Transverse colon (tissue), 4 donors: Measurements from ENCODE around the gene KIAA2012. TPM values are rescaled to one million over a fixed set of nuclear protein-coding genes. Genes with fewer than 3 reads are reported as not detected.

Experiments
- DNase-seq: peaks from one replicate; pipeline ENCODE4 v3.0.0-alpha.2; 2019
- H3K27ac ChIP-seq, 4 donors: fragments of 200-600 bp; sonication (generic); 2 replicates each; pipeline ENCODE4 v1.5.1; 2016 to 2018; ENCODE audit warnings: inconsistent platforms in 4 of 4
- H3K27me3 ChIP-seq: fragments of 200-600 bp; sonication (generic); 2 replicates; pipeline ENCODE4 v1.5.1; 2017; ENCODE audit warnings: inconsistent platforms
- H3K36me3 ChIP-seq, 4 donors: fragments of 200-600 bp; sonication (generic); 2 replicates each; pipeline ENCODE4 v1.5.1; 2017 to 2019; ENCODE audit warnings: inconsistent platforms in 4 of 4
- H3K4me1 ChIP-seq, 4 donors: fragments of 200-600 bp; sonication (generic); 2 replicates each; pipeline ENCODE4 v1.5.1; 2017 to 2020; ENCODE audit warnings: inconsistent platforms in 4 of 4
- H3K4me3 ChIP-seq, 4 donors: fragments of 200-600 bp; sonication (generic); 1 replicate in 1 of 4; 2 replicates in 3 of 4; pipeline versions ENCODE4 v1.5.1 to v1.6.1; 2017 to 2019; ENCODE audit warnings: inconsistent platforms in 4 of 4
- H3K9me3 ChIP-seq, 2 donors: fragments of 200-600 bp; sonication (generic); 2 replicates each; pipeline ENCODE4 v1.5.1; 2017 to 2019; ENCODE audit warnings: inconsistent platforms in 2 of 2
- EP300 ChIP-seq: sonication (generic); formaldehyde crosslinking; IDR thresholded peaks from one replicate; pipeline ENCODE4 v1.6.1; 2017; ENCODE audit warnings: antibody characterized with exemption, low read depth
- POLR2A ChIP-seq: fragments of 450-650 bp; IDR thresholded peaks from one replicate; pipeline ENCODE4 v1.6.1; 2016; ENCODE audit warnings: antibody characterized with exemption, mild to moderate bottlenecking, moderate library complexity
- POLR2AphosphoS5 ChIP-seq, 3 donors: sonication (generic); formaldehyde crosslinking; IDR thresholded peaks; one replicate each; pipeline ENCODE4 v1.6.1; 2016; ENCODE audit warnings: antibody characterized with exemption in 3 of 3
- WGBS, 2 donors: methylation state at CpG; one replicate each; pipeline ENCODE4 v1.1.5; 2018; ENCODE audit warnings: low coverage in 1 of 2; 5-methylcytosine and 5-hydroxymethylcytosine counted together
- in situ Hi-C, 4 donors: fragments of 200-750 bp; cut with MboI; loops; one replicate each; pipeline versions ENCODE4 v1.15.0 to v1.15.1; 2017; ENCODE audit warnings: low sequenced_read_pairs in 3 of 4, low pct_ligation_motif_present in 1 of 4, low pct_unique_long_range_greater_than_20kb in 1 of 4
- intact Hi-C: fragments of 100-400 bp; cut with DNase I; formaldehyde crosslinking; loops from one replicate; pipeline ENCODE4 v1.15.1; 2023; ENCODE audit warnings: low total_unique reads
- total RNA-seq, 4 donors: library from RNA; depleted of rRNA; stranded (reverse); fragments of >200 nt; gene quantifications; one replicate each; pipeline ENCODE4 v1.1.0, GENCODE V29; 2016
- TF ChIP-seq, protein P1 (sequence below), 5 experiments: fragments of 200-600 bp in 3 of 5; fragments of 450-650 bp in 2 of 5; sonication (generic) in 3 of 5; IDR thresholded peaks; 1 replicate in 2 of 5; 2 replicates in 3 of 5; pipeline ENCODE4 v1.5.1; 2016 to 2017; ENCODE audit warnings: antibody characterized with exemption in 5 of 5, inconsistent platforms in 3 of 5, mild to moderate bottlenecking in 2 of 5, moderate library complexity in 1 of 5

Gene KIAA2012
- total RNA-seq, 4 donors from 2014 or later: not detected

DNA sequence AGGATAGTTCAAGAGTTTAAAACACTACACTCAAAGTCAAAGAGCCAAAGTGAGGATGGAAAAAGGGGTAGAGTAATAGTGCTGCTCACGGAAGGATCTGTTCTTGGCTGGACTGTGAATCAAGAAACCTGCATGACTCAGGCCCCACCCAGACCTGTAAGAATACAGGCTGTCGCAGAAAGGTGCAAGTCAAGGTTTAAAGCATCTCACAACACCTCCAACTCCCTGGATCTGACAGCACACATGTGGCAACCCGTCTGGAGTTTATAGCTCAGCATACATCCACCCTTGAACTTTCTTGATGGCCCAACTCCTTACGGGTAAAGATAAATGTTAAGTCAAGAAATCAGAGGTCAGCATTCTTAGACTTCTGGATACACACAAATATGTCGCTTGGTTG lies 6.3 kb downstream of the KIAA2012 start:
- no peak overlapping the region for H3K4me3 ChIP-seq
- no peak for DNase-seq
- in situ Hi-C loops: no loop called here
- intact Hi-C loops: no loop called here
- no peak overlapping the region for H3K27ac ChIP-seq
- 63 to 89% methylated on average over 4 to 5 of the region's 5 CpGs for WGBS, 2 donors
- H3K27me3 ChIP-seq: no peaks in the 10 kb centered on the region
- peaks cover 0 to 3% (median under 1%) of the 10 kb centered on the region in 4 donors for H3K4me1 ChIP-seq
- TF ChIP-seq, protein P1, sequence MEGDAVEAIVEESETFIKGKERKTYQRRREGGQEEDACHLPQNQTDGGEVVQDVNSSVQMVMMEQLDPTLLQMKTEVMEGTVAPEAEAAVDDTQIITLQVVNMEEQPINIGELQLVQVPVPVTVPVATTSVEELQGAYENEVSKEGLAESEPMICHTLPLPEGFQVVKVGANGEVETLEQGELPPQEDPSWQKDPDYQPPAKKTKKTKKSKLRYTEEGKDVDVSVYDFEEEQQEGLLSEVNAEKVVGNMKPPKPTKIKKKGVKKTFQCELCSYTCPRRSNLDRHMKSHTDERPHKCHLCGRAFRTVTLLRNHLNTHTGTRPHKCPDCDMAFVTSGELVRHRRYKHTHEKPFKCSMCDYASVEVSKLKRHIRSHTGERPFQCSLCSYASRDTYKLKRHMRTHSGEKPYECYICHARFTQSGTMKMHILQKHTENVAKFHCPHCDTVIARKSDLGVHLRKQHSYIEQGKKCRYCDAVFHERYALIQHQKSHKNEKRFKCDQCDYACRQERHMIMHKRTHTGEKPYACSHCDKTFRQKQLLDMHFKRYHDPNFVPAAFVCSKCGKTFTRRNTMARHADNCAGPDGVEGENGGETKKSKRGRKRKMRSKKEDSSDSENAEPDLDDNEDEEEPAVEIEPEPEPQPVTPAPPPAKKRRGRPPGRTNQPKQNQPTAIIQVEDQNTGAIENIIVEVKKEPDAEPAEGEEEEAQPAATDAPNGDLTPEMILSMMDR (IDR thresholded peaks at IDR 0.05): no peak
- no peak for TF ChIP-seq POLR2AphosphoS5 (IDR thresholded peaks at IDR 0.05)
- TF ChIP-seq EP300: no peak
- TF ChIP-seq POLR2A: no peak
- no peaks in the 10 kb centered on the region for H3K36me3 ChIP-seq
- H3K9me3 ChIP-seq: peaks cover 0 to 4% of the 10 kb centered on the region in 2 donors

DNA sequence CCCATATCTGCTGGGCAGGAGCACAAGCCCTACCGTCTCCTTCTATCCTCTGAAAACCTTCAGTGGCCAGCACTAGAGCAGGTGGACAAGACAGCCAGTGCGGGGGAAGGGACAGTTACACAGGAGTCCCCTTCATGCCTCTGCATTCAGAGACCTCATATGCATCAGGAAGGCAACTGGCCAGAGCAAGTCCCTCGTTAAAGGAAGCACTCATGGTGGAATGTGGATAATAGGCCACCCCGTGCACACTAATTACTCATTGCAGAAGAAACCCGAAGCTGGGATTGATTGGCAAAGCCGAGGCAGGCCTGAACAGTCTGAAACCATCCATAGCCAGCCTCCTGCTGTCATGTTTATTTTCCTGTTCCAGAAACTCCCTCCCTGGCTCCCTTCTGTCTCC lies 11.2 kb downstream of the KIAA2012 start:
- WGBS, 2 donors: 21 to 63% methylated on average over 2 to 6 of the region's 6 CpGs

DNA sequence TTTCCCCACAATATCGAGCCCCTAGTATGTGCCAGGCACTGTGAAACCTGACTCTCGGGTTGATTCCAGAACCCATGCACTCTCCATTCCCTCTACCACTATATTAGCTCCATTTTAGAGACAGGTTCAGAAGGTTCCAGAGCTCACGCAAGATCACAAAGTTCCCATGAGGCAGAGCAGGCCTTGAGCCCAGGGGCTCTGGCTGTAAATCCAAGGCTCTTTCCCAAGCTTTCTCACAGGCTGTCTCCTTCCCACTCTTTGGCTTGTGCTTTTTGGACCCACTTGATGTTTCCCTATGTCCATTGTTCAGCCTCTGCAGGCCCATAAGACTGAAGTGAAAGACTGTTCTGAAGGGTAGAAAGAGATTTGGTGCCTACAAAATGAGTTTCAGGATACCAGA lies 15.7 kb downstream of the KIAA2012 start:
- in situ Hi-C loops: no loop called here
- no peak for DNase-seq
- WGBS, 2 donors: 93% methylated on average over 3 of the region's 3 CpGs
- peaks cover 0 to 11% (median 3%) of the 10 kb centered on the region in 4 donors for H3K4me1 ChIP-seq
- H3K9me3 ChIP-seq: no peaks in the 10 kb centered on the region
- H3K27ac ChIP-seq: no peak overlapping the region
- H3K36me3 ChIP-seq: no peaks in the 10 kb centered on the region
- no peak for TF ChIP-seq EP300
- H3K4me3 ChIP-seq: no peak overlapping the region
- intact Hi-C loops: no loop called here
- no peaks in the 10 kb centered on the region for H3K27me3 ChIP-seq

More for the DNA sequence above, 11.2 kb downstream of the KIAA2012 start:
- no peak for DNase-seq
- H3K36me3 ChIP-seq: no peaks in the 10 kb centered on the region
- no peaks in the 10 kb centered on the region for H3K27me3 ChIP-seq
- in situ Hi-C loops: no loop called here
- H3K9me3 ChIP-seq: peaks cover 0 to 4% of the 10 kb centered on the region in 2 donors
- H3K4me3 ChIP-seq: no peak overlapping the region
- peaks cover 0 to 6% (median 3%) of the 10 kb centered on the region in 4 donors for H3K4me1 ChIP-seq
- H3K27ac ChIP-seq: no peak overlapping the region
- TF ChIP-seq POLR2AphosphoS5 (IDR thresholded peaks at IDR 0.05) (no peak), POLR2A (no peak)
- TF ChIP-seq, protein P1 (IDR thresholded peaks at IDR 0.05): no peak
- intact Hi-C loops: no loop called here

DNA sequence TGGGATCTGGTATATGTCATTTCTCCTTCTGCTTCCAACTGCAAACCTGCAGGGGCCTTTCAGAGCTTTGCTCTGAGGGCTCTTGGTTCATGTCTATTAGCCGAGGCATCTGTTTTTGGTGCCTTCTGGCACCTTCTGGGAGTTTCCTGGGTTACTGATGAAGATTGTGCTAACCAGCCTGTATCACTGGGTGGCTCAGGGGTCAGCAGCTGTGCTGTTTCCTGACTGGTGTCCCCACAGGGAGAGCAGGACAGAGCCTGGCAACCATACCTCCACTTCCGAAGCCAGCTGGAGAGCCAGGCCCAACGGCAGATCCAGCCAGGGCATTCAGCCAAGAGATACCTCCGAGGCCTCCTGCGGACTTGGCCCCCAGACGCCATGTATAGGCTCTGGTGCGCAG lies 17.5 kb downstream of the KIAA2012 start:
- in situ Hi-C loops: no loop called here
- WGBS, 2 donors: 70% methylated on average over 7 of the region's 7 CpGs; no CpG with 5 or more reads in 1 of the 2 donors

More for the DNA sequence above, 17.5 kb downstream of the KIAA2012 start:
- H3K4me3 ChIP-seq: no peak overlapping the region
- no peaks in the 10 kb centered on the region for H3K9me3 ChIP-seq
- no peak for TF ChIP-seq EP300
- no peak for TF ChIP-seq POLR2AphosphoS5 (IDR thresholded peaks at IDR 0.05)
- TF ChIP-seq POLR2A: no peak
- TF ChIP-seq, protein P1 (IDR thresholded peaks at IDR 0.05): no peak
- H3K27ac ChIP-seq: peak overlapping the region in 3 of 4 donors; percentile 8 to 76 (median 36)
- H3K4me1 ChIP-seq: peaks cover 0 to 5% (median 0%) of the 10 kb centered on the region in 4 donors
- H3K27me3 ChIP-seq: no peaks in the 10 kb centered on the region
- DNase-seq: no peak
- intact Hi-C loops: no loop called here
- no peaks in the 10 kb centered on the region for H3K36me3 ChIP-seq
